Myometrial cell (primary cell): ENCODE measurements around the gene AMBN. TPM values are rescaled to one million over a fixed set of nuclear protein-coding genes. Genes with fewer than 3 reads are reported as not detected.

Experiments used
- total RNA-seq: library from RNA; depleted of rRNA; stranded (reverse); fragments of >200 nt; gene quantifications from 2 replicates; pipeline ENCODE4 v1.2.3, GENCODE V29; 2015

AMBN gene
- not detected in 2 replicates for total RNA-seq

GRCh38 chr4:70591955-70592582, at the start of gene AMBN:
Gene AMBN, plus strand, starts transcription at chr4:70592256. Its CDS starts 103 bp downstream, at chr4:70592359.

GRCh38 chr4:70628444-70628843, 36.4 kb downstream of the AMBN start, which contains the start of gene ENAM:
Gene ENAM, plus strand, starts transcription at chr4:70628744. Its CDS starts 757 bp downstream, at chr4:70629501.

Other genes starting within 250 kb of the AMBN start
- gene SMR3A, start 231.5 kb upstream of the AMBN start, total RNA-seq, result not detected in 2 replicates
- not detected in 2 replicates for gene SMR3B, start 209.1 kb upstream of the AMBN start, total RNA-seq
- not detected in 2 replicates for gene OPRPN, start 194.3 kb upstream of the AMBN start, total RNA-seq
- not detected in 2 replicates for gene MUC7, start 120.1 kb upstream of the AMBN start, total RNA-seq
- gene AMTN, start 73.7 kb upstream of the AMBN start, total RNA-seq, result not detected in 2 replicates
- under 0.01 TPM in 2 replicates for gene ENAM, start 36.5 kb downstream of the AMBN start, total RNA-seq
- 1.7 and 1.9 TPM in 2 replicates for gene JCHAIN, start 74.3 kb downstream of the AMBN start, total RNA-seq
- gene UTP3, start 96.3 kb downstream of the AMBN start, total RNA-seq, result 16.1 and 20.9 TPM in 2 replicates
- gene RUFY3, start 129.7 kb downstream of the AMBN start, total RNA-seq, result 17.7 and 25.9 TPM in 2 replicates
- gene GRSF1, start 247.6 kb downstream of the AMBN start, total RNA-seq, result 68.9 and 90.2 TPM in 2 replicates